Effector memory CD4-positive, alpha-beta T cell (primary cell): ENCODE data around the gene FAM83F.

Experiments used
- DNase-seq, 3 donors: peaks; one replicate each; pipeline ENCODE4 v3.0.0-alpha.2; 2020
- H3K27ac ChIP-seq: 2 replicates; pipeline ENCODE4 v1.7.0; 2013; ENCODE audit warnings: mild to moderate bottlenecking, low read length, moderate library complexity; ENCODE audit not compliant: insufficient read depth, poor library complexity, severe bottlenecking
- H3K27me3 ChIP-seq: replicated peaks from 2 replicates; pipeline ENCODE4 v1.7.0; 2013; ENCODE audit warnings: mild to moderate bottlenecking, low read length; ENCODE audit not compliant: insufficient read depth, control insufficient read depth, poor library complexity, severe bottlenecking
- H3K36me3 ChIP-seq: 2 replicates; pipeline ENCODE4 v1.7.0; 2013; ENCODE audit warnings: mild to moderate bottlenecking, low read length, moderate library complexity; ENCODE audit not compliant: control insufficient read depth, insufficient read depth
- H3K4me1 ChIP-seq: 2 replicates; pipeline ENCODE4 v1.7.0; 2013; ENCODE audit warnings: low read length, mild to moderate bottlenecking; ENCODE audit not compliant: control insufficient read depth, insufficient read depth, poor library complexity, severe bottlenecking
- H3K4me3 ChIP-seq: 2 replicates; pipeline ENCODE4 v1.7.0; 2013; ENCODE audit warnings: low read length, low read depth, mild to moderate bottlenecking; ENCODE audit not compliant: insufficient read depth, poor library complexity, severe bottlenecking
- H3K9me3 ChIP-seq: 2 replicates; pipeline ENCODE4 v1.7.0; 2013; ENCODE audit warnings: mild to moderate bottlenecking, low read length, moderate library complexity; ENCODE audit not compliant: control insufficient read depth

The FAM83F gene

GRCh38 chr22:40031766-40032470, 37.2 kb downstream of the FAM83F start:
- no peak for DNase-seq
- Histone ChIP-seq H3K4me3 (no peak overlapping the region), H3K27me3 (no peaks in the 10 kb centered on the region), H3K4me1 (no peaks in the 10 kb centered on the region), H3K36me3 (no peaks in the 10 kb centered on the region), H3K27ac (no peak overlapping the region), H3K9me3 (no peaks in the 10 kb centered on the region)

DNA sequence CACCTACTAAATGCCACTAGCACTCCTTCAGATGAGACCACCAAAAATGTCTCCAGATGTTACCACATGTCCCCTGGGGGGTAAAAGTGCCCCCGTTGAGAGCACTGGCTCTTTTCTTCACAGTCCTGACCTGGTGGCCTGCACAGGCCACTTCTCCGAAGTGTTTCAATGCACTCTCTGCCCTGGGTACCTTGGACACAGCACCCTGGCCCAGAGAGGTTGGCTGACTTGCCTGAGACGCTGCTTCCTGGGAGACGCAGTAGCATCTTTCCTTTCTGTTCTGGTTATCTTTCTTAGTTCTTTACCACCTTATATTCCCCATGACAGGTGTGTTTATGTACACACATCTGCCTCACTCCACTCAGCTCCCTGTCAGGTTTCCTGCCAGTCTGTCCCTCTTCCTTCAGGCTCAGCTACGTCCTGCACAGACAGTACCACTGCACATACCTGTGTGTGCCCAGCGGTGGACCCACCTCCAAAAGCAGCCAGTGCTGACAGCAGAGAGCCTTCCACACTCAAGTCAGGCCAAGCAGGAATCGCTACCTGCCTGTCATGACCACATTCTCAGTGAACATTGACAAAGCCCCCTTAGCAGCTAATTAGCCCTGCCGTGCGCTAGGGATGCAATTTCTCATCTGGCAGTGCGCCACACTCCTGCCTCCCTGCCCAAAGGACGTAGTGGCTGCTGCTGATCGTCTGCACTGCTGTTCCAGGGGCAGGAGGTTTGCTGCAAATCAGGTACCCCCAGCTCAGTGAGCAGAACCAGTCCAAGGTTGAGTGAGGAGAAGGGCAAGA, 39.0 kb downstream of the FAM83F start:
- Histone ChIP-seq H3K27ac (no peak overlapping the region), H3K9me3 (no peaks in the 10 kb centered on the region), H3K4me1 (no peaks in the 10 kb centered on the region), H3K4me3 (no peak overlapping the region), H3K36me3 (no peaks in the 10 kb centered on the region), H3K27me3 (no peaks in the 10 kb centered on the region)
- no peak for DNase-seq

GRCh38 chr22:40035351-40035750, 40.6 kb downstream of the FAM83F start:
- Histone ChIP-seq H3K27ac (no peak overlapping the region), H3K27me3 (no peaks in the 10 kb centered on the region), H3K4me3 (no peak overlapping the region), H3K4me1 (no peaks in the 10 kb centered on the region), H3K36me3 (no peaks in the 10 kb centered on the region), H3K9me3 (no peaks in the 10 kb centered on the region)
- DNase-seq, result no peak

GRCh38 chr22:40036126-40036525, 41.4 kb downstream of the FAM83F start:
- no peak overlapping the region for H3K27ac ChIP-seq
- no peak for DNase-seq
- no peaks in the 10 kb centered on the region for H3K9me3 ChIP-seq
- no peaks in the 10 kb centered on the region for H3K4me1 ChIP-seq
- H3K27me3 ChIP-seq, result no peaks in the 10 kb centered on the region
- H3K36me3 ChIP-seq, result no peaks in the 10 kb centered on the region
- H3K4me3 ChIP-seq, result no peak overlapping the region

GRCh38 chr22:40036591-40037225, 42.0 kb downstream of the FAM83F start:
- Histone ChIP-seq H3K9me3 (no peaks in the 10 kb centered on the region), H3K4me3 (no peak overlapping the region), H3K4me1 (no peaks in the 10 kb centered on the region), H3K36me3 (no peaks in the 10 kb centered on the region), H3K27me3 (no peaks in the 10 kb centered on the region), H3K27ac (no peak overlapping the region)
- peak in 2 of 3 donors; percentile 10 to 32 for DNase-seq

- Histone ChIP-seq H3K27ac (no peak overlapping the region), H3K36me3 (no peaks in the 10 kb centered on the region), H3K4me3 (no peak overlapping the region), H3K27me3 (no peaks in the 10 kb centered on the region), H3K4me1 (no peaks in the 10 kb centered on the region), H3K9me3 (no peaks in the 10 kb centered on the region)
- no peak for DNase-seq
Measured at GRCh38 chr22:40037320-40037719, 42.6 kb downstream of the FAM83F start.

DNA sequence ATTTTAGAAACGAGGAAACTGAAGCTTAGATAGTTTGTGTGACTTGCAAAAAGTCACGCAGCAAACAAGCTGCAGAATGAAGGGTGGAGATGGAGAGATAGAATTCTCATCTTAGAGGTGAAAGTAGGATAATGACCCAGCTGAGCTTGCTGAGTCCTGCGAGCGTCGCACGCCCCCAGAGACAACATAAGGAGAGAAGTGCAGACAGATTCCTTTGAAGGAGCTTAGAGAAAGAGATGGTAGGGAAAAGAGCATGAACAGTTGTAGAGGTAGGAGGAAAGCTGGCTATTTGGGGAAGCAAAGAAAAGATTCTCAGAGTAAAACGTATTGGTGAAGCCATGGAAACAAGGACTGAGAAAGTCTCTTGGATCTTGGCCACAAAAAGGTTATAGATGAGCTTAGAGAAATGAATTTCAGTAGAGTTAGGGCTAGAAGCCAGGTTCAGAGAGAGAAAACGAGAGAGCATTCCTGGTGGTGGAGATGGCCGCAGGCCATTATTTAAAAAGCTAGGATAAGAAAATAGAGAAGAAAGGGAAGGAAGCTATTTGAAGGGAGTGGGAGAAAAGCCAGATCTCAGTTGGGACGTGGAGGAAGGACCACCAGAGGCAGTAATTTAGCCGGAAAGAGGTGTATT, 44.8 kb downstream of the FAM83F start:
- Histone ChIP-seq H3K27ac (no peak overlapping the region), H3K27me3 (no peaks in the 10 kb centered on the region), H3K9me3 (no peaks in the 10 kb centered on the region), H3K36me3 (no peaks in the 10 kb centered on the region), H3K4me1 (peaks cover 6% of the 10 kb centered on the region), H3K4me3 (no peak overlapping the region)
- no peak for DNase-seq

GRCh38 chr22:40040927-40041326, 46.2 kb downstream of the FAM83F start:
- no peak for DNase-seq
- no peaks in the 10 kb centered on the region for H3K9me3 ChIP-seq

GRCh38 chr22:40041366-40042137, 46.8 kb downstream of the FAM83F start:
- Histone ChIP-seq H3K27me3 (no peaks in the 10 kb centered on the region), H3K27ac (no peak overlapping the region), H3K4me1 (peaks cover 10% of the 10 kb centered on the region), H3K9me3 (no peaks in the 10 kb centered on the region), H3K4me3 (no peak overlapping the region), H3K36me3 (no peaks in the 10 kb centered on the region)
- DNase-seq, result no peak

More at GRCh38 chr22:40040927-40041326, 46.2 kb downstream of the FAM83F start:
- no peaks in the 10 kb centered on the region for H3K36me3 ChIP-seq
- no peak overlapping the region for H3K27ac ChIP-seq
- H3K4me1 ChIP-seq, result peaks cover 10% of the 10 kb centered on the region
- no peak overlapping the region for H3K4me3 ChIP-seq
- no peaks in the 10 kb centered on the region for H3K27me3 ChIP-seq
